Glomerular visceral epithelial cell (primary cell): Measurements from ENCODE around the gene SULT1C3.

Source experiments
- DNase-seq: peaks from one replicate; pipeline ENCODE4 v3.0.0-alpha.2; 2016; ENCODE audit errors: extremely low spot score

Gene SULT1C3

DNA sequence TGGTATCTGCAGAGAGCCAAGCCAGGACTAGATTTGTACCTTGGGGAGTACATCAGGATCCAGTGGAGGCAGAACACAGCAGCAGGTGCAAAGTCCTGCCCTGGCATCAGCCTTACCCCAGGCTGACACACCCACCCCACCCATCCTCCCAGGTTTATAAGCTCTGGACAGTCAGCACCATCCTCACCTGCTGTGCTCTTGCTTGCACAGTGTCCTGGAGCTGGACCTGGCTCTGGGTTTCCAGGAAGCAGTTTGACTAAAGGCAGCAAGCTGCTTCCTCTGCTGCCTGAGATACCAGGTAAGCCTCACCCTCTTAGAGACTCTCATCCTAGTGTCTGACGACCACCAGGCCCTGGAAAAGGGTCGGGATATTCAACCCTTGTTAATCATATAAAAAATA is at the start of gene SULT1C3:
SULT1C3 (plus strand) TSS at position 183 of the 400 bp plus-strand sequence. CDS start 7,227 bp downstream, outside the sequence.
- no peak for DNase-seq

DNA sequence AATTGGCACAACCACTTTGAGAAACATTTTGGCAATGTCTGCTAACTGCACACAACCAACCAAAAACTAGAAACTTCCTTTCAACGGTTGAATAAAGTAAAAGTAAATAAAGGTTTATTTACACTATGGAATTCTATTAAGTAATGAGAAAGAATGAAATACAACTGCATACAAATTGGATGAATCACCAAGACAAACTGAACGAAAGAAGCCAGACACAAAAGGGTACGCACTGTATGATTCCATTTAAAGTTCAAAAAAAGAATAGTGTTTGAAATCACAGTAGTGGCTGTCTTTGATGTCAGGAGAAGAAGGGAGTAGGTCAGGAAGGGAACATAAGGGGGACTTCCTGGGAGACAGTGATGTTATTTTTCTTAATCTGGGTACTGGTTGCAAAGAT is 46.5 kb upstream of the SULT1C3 start:
- DNase-seq: no peak

DNA sequence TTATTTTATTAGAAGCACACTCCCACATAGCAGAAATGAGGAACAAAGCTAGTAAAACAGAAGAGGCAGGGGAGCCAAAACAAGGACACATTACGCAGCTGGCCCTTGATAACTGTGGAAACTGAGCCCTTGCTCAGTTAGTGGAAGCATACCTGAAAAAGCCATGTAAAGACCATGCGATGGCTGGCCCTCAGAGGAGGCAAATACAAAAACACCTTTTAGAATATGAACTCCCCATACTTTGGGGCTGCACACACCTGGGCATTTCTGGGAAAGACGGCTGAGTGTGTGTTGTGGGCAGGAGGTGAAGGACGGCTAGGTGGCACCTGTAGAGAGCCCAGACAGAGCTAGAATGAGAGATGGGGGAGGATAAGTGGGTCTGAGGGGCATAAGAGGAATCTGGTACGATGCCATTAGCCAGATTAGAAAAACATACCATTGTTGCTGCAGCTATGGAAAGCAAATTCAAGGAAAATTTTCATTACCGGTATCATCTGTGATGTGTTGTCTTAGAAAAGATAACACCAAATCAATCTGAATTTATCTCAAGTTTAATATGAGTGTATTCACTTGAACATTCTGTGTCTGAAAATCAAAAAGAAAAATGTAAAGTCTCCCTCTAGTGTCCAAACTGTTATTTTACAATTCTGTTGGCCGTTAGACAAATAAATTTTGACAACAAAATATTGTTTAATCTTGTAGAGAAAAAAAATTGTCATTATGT is 45.2 kb upstream of the SULT1C3 start:
- no peak for DNase-seq

DNA sequence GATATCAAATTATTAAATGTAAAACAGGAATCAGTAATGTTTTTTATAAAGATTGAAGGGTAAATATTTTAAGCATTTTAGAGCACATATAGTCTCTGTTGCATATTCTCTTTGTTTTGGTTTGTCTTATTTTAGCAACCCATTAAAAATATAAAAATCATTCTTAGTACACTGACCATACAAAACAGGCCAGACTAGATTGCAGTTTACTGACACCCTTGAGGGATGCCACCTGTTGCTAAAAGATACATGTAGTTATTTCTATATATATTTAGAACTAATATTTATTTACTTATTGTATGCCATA is 44.7 kb upstream of the SULT1C3 start:
- DNase-seq: no peak

DNA sequence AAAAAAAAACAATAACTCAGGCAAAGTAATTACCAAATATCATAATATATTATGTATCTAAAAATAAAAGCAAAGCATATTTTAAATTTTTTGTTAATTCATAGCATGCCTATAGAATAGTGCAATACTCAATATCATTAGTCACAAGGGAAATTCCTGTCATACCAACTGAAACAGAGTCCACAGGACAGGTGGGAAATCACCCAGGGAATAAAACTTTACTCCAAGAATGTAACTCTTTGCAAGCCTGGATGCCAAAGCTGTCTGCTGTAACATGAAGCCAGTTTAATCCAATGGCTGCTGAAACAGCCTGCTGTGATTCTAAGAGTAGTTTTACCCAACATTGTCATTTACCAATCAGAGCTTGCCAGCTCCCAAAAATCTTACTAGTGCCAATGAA is 40.0 kb upstream of the SULT1C3 start:
- DNase-seq: peak; percentile 48

DNA sequence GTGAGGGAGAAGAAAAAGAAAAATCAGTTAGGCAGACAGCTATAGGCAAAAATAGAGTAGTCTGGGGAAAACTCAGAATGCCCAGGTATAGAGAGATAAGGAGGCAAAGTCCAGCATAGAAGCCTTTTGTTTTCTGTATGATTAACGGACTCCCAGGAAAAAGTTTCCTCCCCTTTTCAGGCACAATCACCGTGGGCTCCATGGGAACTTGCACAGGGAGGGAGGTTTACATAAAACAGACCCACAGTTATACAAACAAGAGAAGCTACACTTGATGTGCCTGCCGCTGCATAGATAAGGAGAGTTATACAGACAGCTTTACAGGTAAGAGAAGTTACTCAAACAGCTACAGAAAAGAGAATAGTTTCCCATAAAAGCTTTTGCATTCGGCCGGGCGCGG is 39.2 kb upstream of the SULT1C3 start:
- DNase-seq: no peak

DNA sequence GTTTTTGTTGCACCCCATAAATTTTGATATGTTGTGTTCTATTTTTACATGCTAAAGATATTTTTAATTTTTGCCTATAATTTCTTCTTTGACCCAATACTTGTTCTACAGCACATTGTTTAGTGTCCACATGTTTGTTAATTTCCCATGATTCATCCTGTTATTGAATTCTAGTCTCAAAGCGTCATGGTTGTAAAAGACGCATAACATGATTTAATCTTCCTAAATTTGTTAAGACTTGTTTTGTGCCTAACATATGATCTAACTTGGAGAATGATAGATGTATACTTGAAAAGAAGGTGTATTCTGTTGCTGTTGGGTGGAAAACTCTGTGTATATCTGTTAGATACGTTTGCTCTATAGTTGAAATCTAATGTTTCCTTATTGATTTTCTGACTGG is 27.1 kb upstream of the SULT1C3 start:
- no peak for DNase-seq

DNA sequence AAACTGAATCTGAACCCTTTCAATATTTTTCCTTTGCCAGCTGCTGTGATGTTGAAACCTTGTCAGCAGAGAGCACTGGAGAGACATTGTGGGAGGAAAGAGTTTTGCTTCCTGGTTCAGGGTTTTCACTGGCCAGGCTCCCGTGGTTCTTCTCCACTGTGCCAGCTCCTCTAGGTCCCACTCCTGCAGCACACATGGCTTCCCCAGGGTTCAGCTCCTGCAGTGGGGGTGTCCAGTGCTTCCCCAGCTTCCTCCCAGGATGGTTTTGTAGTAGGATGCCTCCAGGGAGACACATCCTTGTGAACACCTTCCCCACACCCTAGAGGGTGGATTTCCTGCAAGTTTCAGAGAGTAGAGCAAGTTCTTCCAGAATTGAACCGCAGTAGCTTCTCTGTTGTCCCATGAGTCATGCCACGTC is 24.0 kb upstream of the SULT1C3 start:
- DNase-seq: peak; percentile 66

DNA sequence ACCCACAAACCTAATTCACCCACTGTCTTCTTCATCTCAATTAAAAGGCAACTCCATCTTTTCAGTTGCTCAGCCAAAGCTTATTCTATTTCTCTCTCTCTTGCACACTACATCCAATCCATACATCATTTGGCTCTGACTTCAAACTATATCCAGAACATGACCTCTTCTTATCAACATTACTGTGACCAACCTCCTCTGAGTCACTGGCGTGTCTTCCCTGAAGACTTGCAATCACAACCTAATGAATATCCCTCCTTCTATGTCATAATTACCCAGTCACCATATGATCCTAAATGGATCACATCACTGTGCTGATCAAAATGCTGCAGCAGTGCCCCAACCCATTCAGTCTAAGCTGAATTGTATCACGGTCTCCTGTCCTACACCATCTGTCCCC is 22.6 kb upstream of the SULT1C3 start:
- DNase-seq: no peak

DNA sequence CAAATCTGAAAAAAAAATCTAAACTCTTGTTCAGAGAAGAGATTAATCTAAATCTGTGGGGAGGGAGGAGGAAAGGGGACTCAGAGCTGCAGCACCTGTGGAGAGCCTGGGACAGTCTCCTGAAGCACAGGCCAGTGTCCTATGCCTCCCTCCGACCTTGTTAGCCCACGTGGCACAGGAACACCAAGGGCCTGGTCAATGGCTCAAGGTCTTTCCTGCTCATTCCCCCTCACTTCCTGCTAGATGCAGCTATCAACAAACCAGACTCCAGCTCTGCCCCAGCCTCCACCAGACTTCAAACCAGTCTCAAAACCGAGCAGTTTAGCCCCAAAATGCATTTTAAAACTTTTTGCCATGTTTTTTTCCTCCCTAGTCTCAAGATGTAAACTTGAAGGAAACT is 20.1 kb upstream of the SULT1C3 start:
- DNase-seq: no peak

DNA sequence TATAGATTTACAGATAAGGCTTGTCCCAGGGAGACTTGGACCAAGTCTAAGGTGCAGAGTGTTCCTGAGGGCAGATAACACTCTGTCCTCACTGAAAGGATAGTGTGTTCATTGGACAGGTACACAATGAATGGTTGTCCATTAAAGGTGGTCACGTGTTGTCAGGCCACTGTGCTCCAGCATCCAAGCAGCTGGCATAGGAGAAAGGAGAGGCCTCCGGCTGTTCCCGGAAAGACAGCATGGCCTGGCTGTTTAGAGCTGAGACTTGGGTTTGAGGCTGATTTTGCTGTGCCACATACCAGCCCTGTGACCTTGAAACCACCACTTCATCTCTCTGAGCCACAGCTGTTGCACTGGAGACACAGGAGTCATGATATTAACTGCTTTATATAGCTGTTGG is 19.6 kb upstream of the SULT1C3 start:
- no peak for DNase-seq

DNA sequence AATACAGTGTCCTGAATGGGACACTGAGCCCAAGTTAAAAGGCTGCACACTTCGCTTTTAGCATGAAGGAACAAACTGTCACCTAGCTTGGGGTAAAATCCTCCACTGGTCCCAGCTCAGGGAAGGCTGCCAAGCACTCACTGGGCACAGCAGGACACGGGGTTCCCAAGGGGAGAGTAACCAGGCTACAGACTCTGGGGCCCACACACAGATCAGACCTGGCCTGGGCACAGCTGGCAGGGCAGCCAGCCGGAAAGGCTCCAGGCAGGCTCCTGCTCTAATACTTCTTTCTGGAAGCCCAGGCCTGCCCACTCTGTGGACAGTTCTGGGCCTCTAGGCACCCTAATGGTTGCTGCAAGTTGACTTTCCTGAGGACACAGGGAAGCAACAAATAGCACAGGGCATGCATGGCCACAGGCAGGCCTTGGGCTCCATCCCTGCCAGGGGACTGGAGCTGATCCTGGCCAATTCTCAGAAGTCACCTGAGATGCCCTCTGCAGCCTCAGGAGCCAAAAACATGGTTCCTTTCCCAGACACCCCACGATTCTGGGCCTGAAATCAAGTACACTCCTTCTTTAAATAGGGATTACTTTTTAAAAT is 18.7 kb upstream of the SULT1C3 start:
- peak; percentile 18 for DNase-seq

DNA sequence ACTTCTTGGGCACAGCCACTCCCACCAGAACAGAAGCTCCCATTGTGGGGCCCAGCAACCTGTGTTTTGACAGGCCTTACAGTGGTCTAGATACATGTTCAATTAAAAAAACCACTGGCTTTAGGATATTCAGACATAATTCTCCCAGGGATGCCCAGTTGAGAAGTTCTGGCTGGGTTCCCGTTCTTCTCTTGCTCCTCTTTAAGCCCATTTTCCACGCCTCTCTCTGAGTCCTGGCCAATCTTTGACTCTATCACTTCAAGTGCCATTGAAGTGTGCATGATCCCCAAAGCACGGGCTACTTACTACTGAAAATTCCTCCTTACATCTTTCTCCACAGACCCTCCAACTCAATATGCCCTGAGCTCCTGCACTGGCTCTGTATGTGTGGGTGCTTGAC is 17.5 kb upstream of the SULT1C3 start:
- no peak for DNase-seq

DNA sequence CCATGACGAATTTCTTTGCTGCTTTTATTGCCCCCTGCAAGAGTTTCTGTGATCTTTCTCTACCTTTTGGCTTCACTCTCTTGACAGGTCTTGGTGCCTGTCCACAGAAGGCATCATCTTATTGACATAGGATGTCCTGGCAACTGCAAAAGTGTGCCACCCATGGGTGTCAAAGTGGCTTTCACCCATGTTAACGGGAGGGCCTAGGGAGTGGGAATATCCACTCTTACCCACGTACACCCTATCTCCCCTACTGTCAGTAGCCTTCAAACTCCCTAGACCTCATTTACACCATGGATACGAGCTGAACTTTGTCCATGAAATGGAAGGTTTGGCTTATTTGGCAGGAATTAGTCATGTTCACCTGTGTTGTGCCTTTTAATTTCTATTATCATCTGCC is 16.2 kb upstream of the SULT1C3 start:
- no peak for DNase-seq

DNA sequence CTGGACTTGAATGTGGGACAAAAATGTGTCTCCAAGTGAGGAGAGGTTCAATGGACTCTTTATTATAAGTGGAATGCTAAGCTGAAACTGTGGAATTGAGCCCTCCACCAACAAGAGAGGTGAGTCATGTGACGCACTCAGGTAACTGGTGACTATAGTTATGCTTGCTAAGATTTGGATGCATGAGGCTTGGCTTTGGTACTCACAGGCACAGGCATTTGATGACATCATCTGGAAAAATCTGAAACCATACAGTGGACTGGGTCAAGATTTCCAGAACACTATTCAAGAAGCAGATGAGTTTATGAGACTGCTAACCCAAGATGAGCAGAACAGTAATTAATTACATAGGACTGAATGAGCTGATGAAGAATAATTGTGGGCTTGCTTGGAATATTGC is 15.7 kb upstream of the SULT1C3 start:
- DNase-seq: no peak

DNA sequence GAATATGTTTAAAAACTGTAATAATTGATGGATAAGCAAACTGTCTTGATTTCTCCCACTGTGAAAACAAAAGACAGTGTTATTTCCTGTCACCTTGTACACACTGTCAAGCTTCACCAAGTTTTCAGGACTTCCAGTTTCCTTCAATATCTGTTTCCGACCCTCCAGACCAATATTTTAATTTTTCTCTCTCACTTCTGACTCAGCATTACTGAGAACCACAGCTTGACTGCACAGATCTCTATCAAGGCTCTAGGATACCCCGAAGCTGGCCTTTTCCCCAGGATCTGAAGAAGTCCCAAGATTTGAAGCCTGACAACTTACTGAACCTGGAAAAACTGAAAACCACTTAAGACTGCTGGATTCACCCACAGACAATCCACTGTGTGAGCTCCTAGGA is 13.2 kb upstream of the SULT1C3 start:
- no peak for DNase-seq

DNA sequence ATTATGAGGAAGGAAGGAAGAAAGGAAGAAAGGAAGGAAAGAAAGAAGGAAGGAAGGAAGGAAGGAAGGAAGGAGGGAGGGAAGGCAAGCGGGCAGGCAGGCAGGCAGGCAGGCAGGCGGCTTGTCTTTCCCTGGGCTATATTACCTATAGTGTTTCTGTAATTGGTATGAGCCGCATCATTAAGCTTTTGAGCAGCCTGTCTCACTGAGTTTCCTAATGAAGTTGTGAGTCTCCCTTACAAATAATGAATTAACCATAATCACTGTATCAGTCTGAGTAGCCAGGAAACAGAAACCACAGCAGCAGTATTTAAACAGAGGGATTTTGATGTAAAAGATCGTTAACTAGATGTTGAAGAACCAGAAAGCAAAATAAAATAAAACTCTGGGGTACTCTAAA is 11.8 kb upstream of the SULT1C3 start:
- DNase-seq: no peak

DNA sequence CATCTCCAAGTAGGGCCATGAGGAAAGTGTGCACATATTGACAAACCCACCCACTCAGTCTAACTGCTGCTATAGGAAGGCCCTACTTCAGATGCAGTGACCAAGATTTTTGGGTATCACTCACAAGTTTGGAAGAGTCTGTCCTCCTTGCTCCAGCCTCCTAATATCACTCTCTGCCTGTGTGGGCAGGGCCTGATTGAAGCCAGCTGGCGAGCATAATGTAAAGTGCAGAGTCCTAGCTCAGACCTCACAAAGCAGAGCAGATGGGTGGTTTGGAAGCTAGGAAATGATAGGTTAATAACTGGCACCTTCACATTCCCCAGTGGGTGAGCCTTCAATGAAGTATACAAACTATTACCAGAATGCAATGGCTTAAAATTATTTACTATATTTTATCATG is 11.2 kb upstream of the SULT1C3 start:
- no peak for DNase-seq

DNA sequence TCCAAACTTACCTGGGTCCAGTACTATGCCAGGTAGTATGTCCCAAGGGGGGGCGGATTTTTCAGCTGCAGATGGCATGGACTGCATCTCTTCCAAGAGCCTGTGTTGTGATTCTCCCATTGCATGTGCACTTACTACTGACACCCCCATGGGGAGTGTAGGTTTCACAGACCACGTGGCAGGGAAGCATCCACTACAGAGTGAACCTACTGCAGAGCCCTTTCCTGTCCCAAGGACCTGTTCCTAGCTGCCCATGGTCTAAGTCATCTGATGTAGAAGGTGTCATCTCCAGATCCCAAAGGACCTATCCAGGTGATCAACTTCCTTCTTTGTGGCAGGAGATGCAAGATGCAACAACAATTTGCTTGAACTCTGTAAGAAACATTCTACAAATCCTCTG is 9.9 kb upstream of the SULT1C3 start:
- no peak for DNase-seq

DNA sequence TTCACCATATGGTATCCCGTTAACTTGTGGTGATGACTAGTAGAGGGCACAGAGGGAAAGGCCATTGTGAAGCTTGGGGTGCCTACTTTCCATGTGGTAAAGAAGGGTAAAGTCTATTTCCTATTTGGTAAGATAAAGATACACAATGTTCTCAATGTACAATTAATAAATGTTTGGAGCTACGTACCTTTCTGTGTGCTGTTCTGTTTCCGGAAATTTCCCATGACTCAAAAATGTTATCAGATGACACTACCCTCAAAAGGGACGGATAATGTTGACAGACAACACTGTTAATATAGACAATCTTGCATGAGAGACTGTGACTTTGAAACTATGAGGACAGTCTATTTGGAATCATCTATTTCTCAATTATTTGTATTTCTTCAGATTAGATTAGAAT is 4.2 kb upstream of the SULT1C3 start:
- no peak for DNase-seq

DNA sequence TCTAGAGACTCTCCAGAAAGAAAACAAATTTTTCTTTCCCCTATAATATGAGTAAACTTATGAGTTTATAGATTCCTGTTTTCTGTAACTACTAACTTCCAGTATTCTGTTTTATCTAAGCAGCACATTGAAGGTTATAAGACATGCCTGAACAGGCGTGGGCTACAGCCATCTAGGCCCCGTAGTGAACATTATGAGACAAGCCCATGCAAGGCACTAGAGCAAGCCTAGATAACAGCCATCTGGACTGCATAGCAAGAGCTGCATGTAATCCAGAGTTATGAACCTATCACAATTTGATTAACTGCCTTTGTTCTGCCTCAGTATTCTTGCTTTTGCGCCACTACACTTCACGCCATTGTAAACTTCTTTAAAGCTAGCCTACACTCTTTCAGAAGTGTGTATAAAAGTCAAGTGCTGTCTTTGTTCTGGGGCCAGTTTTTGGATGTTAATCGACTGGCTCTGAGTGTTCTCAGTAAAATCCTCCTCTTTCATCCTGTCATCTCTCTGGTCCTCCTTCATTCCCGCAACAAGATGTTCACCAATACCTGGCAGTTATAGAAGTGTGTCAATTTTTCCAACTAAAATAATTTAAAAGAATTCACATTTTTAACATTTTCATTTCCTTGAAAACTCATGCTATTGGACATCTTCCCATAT is 3.0 kb upstream of the SULT1C3 start:
- DNase-seq: no peak

DNA sequence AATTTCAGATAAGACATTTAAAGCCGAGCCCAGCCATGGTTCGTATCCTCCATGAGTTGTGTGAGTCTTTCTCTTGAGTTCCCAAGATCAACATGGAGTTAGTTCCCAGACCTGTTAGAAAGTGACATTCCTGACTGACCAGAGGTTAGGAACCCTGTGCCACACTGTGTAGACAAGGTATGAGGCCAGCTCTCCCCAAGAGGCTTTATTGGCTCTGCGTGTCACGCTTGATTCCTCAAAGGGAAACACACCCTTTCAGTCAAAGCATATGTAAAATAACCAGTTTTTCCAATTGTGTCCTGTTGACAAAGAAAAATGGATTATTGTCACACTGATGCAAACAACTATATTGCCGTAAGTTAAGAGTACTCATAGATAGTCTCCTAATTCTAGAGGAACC is 1.2 kb downstream of the SULT1C3 start:
- DNase-seq: no peak

DNA sequence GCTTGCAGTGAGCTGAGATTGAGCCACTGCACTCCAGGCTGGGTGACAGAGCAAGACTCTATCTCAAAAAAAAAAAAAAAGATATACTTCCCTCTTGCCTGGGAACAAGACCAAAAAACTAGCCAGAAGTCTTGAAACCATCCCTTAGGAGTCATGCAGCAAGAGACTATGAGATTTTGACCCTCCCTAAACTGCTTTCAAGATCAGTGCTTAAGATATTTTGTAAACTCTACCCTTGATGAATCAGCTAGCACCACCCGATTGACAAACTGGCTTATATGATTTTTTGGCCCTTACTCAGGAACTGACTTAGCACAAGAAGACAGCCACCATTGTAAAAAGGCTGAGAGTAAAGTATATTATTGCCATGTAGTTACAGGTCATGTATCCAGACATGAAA is 3.8 kb downstream of the SULT1C3 start:
- no peak for DNase-seq
